GM18951 (cell line): Measurements from ENCODE around the gene ISLR.

ENCODE experiments used
- POLR2A ChIP-seq: IDR thresholded peaks from 4 replicates; pipeline ENCODE4 v1.6.1; 2011; ENCODE audit warnings: mild to moderate bottlenecking; ENCODE audit not compliant: insufficient read length, insufficient read depth; ENCODE audit errors: extremely low read depth
- in situ Hi-C: fragments of 300-500 bp; cut with MboI; formaldehyde crosslinking; loops from one replicate; pipeline ENCODE4 v1.12.0; 2022; ENCODE audit warnings: low sequenced_read_pairs, mixed read lengths, inconsistent platforms; ENCODE audit not compliant: unreplicated experiment

ISLR gene

DNA sequence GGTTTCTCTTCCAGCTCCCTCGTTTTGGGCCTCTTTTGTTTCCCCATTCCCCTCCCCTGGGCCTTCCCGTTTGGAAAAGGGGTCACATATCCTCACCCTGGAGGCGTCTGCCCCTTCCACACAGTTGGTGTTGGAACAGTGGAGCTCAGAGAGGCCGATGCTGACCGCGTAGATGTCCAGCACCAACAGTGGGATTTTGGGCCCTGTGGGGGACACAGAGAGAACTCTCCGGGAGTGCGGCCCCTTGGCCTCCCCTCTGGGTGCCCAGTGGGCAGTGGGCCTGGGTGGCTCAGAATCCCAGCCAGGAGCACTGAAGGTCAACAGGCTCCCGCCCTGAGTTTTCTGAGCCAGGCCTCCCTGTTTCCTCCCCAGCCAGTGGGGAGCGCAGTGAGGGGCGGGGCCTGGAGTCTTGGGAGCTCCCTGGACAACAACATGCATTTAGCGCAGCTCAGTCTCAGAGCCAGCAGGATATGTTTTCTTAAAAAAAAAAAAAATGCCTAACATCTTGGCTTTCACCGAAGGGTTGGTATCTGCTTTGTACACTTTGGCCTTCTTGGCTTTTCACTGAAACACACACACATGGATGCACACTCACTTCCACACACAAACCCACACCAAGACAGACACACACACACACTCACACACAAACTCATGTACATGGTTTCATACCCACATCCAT lies 670 bp upstream of the ISLR start:
- in situ Hi-C loops, result no loop called here
- TF ChIP-seq POLR2A, result no peak

DNA sequence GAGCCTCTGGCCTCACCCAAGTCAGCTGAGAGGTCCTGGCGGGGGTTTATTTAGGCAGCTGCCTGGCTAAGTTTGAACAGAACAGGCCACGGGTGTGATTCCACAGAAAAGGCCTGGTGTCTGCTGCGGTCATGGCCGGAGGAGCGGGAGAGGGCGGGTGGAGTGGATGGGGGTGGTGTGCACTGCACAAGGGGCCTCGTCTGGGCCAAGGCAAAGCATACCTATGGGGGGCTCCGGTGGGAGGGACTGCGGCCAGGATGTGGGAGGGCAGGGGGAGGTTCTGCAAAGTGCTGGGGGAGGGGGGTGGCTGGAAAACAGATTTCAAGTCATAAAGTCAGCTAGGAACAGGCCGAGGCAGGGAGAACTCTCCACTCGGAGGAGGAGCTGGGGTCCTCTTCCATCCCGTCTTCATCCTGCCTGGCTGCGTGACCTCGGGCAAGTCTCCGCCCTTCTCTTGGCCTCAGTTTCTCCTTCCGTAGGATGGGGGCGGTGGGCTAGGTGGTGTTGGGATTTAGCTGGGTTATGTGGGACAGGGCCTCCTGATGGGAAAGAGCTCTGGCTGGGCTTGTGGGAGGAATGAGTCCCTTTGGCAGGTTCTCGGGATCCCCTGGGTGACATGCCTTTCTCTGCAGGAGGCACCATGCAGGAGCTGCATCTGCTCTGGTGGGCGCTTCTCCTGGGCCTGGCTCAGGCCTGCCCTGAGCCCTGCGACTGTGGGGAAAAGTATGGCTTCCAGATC lies 878 bp downstream of the ISLR start:
- no peak for TF ChIP-seq POLR2A
- in situ Hi-C loops, result no loop called here

DNA sequence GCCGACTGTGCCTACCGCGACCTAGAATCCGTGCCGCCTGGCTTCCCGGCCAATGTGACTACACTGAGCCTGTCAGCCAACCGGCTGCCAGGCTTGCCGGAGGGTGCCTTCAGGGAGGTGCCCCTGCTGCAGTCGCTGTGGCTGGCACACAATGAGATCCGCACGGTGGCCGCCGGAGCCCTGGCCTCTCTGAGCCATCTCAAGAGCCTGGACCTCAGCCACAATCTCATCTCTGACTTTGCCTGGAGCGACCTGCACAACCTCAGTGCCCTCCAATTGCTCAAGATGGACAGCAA lies 1.4 kb downstream of the ISLR start:
- TF ChIP-seq POLR2A, result no peak
- in situ Hi-C loops, result no loop called here

DNA sequence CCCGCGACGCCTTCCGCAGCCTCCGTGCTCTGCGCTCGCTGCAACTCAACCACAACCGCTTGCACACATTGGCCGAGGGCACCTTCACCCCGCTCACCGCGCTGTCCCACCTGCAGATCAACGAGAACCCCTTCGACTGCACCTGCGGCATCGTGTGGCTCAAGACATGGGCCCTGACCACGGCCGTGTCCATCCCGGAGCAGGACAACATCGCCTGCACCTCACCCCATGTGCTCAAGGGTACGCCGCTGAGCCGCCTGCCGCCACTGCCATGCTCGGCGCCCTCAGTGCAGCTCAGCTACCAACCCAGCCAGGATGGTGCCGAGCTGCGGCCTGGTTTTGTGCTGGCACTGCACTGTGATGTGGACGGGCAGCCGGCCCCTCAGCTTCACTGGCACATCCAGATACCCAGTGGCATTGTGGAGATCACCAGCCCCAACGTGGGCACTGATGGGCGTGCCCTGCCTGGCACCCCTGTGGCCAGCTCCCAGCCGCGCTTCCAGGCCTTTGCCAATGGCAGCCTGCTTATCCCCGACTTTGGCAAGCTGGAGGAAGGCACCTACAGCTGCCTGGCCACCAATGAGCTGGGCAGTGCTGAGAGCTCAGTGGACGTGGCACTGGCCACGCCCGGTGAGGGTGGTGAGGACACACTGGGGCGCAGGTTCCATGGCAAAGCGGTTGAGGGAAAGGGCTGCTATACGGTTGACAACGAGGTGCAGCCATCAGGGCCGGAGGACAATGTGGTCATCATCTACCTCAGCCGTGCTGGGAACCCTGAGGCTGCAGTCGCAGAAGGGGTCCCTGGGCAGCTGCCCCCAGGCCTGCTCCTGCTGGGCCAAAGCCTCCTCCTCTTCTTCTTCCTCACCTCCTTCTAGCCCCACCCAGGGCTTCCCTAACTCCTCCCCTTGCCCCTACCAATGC lies 2.0 kb downstream of the ISLR start:
- in situ Hi-C loops, result no loop called here
- no peak for TF ChIP-seq POLR2A

DNA sequence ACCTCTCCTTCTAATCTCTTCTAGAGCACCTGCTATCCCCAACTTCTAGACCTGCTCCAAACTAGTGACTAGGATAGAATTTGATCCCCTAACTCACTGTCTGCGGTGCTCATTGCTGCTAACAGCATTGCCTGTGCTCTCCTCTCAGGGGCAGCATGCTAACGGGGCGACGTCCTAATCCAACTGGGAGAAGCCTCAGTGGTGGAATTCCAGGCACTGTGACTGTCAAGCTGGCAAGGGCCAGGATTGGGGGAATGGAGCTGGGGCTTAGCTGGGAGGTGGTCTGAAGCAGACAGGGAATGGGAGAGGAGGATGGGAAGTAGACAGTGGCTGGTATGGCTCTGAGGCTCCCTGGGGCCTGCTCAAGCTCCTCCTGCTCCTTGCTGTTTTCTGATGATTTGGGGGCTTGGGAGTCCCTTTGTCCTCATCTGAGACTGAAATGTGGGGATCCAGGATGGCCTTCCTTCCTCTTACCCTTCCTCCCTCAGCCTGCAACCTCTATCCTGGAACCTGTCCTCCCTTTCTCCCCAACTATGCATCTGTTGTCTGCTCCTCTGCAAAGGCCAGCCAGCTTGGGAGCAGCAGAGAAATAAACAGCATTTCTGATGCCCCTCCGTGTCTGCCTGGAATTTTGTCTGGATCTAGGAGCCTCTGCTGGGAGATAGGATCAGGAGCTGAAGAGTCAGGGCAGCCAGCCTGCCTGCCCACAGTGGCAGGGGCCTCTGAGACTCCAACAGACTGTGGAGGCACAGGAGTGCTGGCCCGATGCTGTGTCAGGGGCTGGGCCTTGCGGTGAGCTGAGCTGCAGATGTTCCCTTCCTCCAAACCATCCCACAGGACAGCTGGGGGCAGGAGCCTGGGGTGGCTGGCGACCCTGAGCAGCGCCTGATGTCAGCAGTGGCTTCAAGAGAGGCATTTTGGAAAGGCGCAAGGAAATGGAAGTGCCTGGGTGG lies 3.0 kb downstream of the ISLR start:
- TF ChIP-seq POLR2A, result no peak
- in situ Hi-C loops, result no loop called here

DNA sequence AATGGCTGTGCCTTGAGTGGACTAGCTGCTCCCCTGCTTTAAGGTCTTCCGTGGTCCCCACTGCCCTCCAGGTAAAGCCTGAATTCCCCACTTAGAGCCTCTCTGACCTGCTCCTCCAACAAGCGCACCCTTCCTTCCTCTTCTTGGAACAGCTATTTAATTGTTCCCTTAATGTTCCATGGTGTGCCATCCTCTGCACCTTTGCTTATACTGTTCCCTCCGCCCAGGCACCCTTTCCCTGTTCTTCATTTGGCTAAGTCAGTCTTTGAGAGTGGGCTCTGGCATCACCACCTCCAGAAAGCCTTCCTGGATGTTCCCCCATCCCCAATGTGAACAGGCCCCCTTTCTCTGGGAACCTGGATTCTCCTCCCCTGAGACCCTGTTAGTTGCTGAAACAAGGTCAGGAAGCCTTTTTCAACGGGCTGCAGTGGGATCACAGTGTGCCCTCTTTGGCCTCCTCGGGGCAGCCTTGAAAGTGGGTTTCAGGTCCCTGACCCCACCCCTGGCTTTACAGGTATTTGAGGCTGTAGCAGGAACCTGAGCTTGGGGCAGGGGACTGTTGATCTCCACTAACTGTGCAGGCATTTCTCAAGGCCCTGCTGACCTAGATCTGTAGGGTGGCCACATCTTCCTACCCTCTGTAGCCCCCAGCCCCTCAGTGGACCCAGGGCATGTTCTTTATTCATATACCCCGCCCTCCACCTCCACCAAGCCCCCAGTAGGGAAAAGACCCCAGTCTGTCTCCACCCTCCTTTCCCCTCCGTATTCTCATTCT lies 5.0 kb downstream of the ISLR start:
- in situ Hi-C loops, result no loop called here

DNA sequence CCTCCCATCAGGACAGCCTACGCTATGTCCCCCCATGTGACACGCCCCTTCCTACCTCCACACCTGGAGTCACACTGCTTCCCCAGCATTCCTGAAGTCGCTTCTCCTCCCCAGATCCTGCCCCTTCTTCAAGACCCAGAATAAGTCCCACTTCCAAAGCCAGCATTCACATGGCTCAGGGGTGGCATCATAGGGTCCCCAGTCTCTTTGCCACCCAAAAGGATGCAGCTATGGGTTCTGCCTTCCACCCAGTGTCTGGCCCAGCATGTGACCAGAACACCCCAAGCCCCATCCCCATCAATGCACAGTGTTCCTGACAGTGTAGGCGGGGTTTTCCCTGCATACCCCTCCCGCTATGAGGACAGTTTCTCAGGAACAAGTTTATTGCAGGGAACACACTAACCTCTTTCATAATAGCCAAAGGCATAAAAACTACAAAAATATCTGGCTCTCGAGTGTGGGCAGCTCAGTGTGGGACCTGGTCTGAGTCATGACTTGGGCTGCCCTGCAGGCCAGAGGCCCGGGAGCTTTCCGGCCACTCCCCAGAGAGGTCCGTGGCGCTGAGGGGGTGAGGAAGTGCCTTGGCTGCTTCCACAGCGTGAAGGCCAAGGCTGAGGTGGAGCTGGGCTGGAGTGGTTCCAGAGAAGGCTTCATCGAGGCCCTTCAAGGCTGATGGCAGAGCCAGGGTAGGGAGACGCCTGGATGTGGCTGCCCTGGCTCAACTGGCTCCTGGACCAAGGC lies 5.8 kb downstream of the ISLR start:
- in situ Hi-C loops, result no loop called here
- no peak for TF ChIP-seq POLR2A

More for the DNA sequence above, 5.0 kb downstream of the ISLR start:
- no peak for TF ChIP-seq POLR2A

DNA sequence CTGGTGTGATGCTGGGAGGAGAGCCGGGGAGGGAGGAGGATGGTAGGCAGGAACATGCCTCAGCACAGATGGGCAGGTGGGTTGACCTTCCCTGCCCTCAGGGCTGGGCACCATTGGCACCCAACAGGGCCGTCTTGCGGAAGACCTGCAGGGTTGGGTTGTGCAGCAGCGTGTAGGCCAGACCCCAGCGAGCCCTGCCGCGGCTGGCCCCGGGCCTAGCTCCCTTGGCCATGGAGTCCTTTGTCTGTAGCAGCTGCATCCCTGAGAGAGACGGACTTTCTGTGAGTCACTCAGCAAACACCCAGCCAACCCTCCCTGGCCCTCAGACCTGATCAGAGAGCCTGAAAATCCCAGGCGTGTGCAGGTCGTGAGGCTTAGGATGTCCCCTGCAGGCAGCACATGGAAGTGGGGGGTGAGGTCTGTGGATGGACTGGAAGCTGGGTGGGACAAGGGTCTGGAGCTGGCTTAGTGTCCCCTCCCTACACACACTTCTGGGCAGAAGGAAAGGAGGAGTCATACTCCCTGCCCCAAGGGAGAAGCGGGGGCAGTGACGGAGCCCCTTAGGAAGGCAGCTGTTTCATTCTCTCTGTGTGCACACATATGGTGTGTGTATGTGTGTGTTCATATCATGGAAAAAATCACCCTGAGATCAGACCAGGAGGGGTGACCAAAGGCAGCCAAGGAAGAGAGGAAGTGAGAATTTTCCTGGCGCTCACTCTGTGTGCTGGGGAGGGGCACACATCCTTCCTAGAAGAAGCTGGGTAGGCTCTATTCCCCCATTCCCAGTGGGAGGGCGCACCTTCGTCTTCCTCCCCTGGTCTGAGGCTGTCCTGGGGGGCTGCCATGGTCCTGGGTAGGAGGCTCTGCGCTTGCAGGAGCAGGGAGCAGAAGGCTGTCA lies 6.7 kb downstream of the ISLR start:
- TF ChIP-seq POLR2A, result no peak
- in situ Hi-C loops, result no loop called here

DNA sequence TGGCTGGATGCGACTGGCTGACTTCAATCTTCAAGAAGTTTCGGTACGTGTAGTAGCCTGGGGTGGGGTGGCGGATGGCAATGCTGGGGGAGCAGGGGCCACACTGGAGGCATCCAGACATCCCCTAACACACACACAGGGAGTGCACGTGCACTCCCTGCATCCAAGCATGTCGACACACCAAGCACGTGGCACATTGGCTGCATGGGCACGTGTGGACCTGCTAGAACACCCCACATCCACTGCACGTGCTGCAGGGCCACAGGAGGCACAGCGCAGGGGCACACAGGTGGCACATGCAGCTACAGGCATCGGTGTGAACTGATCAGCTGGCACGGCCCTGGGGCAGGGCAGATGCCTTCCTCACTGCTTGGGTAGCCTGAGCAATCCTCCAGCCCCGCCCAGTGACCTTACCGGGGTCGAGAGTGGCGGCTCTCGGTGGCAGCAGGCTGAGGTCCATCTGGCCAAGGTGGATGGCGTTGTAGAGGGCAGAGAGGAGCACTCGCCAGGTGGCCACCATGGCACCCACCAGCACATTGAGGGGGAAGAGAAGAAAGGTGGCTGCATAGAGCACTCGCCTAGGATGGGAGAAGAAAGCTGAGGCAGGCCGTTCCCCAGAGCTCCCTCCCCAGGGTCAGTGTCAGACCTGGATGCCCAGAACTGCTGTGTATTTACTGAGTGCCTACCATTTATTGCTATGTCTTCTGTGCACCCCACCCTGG lies 7.5 kb downstream of the ISLR start:
- in situ Hi-C loops, result no loop called here
- TF ChIP-seq POLR2A, result no peak

DNA sequence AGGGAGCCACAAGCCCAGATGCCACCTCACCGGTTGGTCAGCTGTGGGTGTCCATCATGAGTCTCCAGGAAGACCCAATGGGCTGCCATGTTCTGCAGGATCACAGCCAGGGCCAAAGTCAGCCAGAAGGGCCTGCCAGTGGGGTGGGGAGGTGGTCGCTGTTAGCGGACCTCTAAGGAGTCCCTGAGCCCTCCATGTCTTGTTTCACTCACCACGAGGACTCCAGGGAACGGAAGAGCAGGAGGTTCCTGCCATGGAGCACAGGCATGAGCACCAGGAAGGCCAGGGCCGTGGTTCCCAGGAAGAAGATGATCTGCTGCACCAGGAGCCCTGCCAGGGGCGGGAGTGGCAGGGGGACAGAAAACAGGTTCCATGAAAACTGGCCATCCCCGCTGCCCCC lies 8.6 kb downstream of the ISLR start:
- no peak for TF ChIP-seq POLR2A
- in situ Hi-C loops, result no loop called here
